Caki2 (cell line): ENCODE measurements around the gene ANXA5. TPM values are rescaled to one million over a fixed set of nuclear protein-coding genes. Genes with fewer than 3 reads are reported as not detected.
"Not testable (repeated sequence)": the region's sequence is repeated elsewhere in the genome, so short reads cannot be mapped to it uniquely, and the experiment has no call there.

Experiments used
- DNase-seq: peaks from one replicate; pipeline ENCODE4 v3.0.0-alpha.2; 2015; ENCODE audit warnings: low read depth
- in situ Hi-C: cut with HindIII; loops from 2 replicates; pipeline ENCODE4 v1.10.0; 2016; ENCODE audit warnings: low sequenced_read_pairs, low pct_unique_long_range_greater_than_20kb, mixed read lengths
- total RNA-seq: library from RNA; depleted of rRNA; stranded (reverse); fragments of >200 nt; shearing (Covaris generic); gene quantifications from 2 replicates; pipeline ENCODE4 v1.2.3, GENCODE V29; 2014; ENCODE audit warnings: low replicate concordance; rRNA removed

The ANXA5 gene
- 255 and 278 TPM in 2 replicates for total RNA-seq

- DNase-seq, result peak; percentile 84
- in situ Hi-C loops, result no loop called here
Observed at GRCh38 chr4:121696581-121697461, at the start of gene ANXA5. Gene ANXA5 (minus strand): TSS chr4:121696980. CDS start chr4:121696589, 391 bp downstream.

GRCh38 chr4:121742794-121743193, 46.0 kb upstream of the ANXA5 start:
- DNase-seq, result no peak
- in situ Hi-C loops, result no loop called here

- no peak for DNase-seq
Observed at GRCh38 chr4:121741751-121742150, 45.0 kb upstream of the ANXA5 start.

GRCh38 chr4:121740796-121741409, 44.1 kb upstream of the ANXA5 start:
- in situ Hi-C loops, result no loop called here
- DNase-seq, result no peak

More at GRCh38 chr4:121741751-121742150, 45.0 kb upstream of the ANXA5 start:
- in situ Hi-C loops, result no loop called here

- in situ Hi-C loops, result no loop called here
- DNase-seq, result no peak
Observed at GRCh38 chr4:121739575-121739974, 42.8 kb upstream of the ANXA5 start.

GRCh38 chr4:121738780-121739535, 42.2 kb upstream of the ANXA5 start:
- in situ Hi-C loops, result no loop called here
- no peak for DNase-seq

- no peak for DNase-seq
- in situ Hi-C loops, result no loop called here
Observed at GRCh38 chr4:121737846-121738554, 41.2 kb upstream of the ANXA5 start.

- peak; percentile 28 for DNase-seq
- in situ Hi-C loops, result no loop called here
Observed at GRCh38 chr4:121736735-121737351, 40.1 kb upstream of the ANXA5 start.

- DNase-seq, result no peak
- in situ Hi-C loops, result no loop called here
Observed at GRCh38 chr4:121734571-121734970, 37.8 kb upstream of the ANXA5 start.

- in situ Hi-C loops, result no loop called here
Observed at GRCh38 chr4:121733942-121734341, 37.2 kb upstream of the ANXA5 start.

GRCh38 chr4:121729753-121730152, 33.0 kb upstream of the ANXA5 start:
- DNase-seq, in situ Hi-C loops: not testable (repeated sequence)

More at GRCh38 chr4:121733942-121734341, 37.2 kb upstream of the ANXA5 start:
- no peak for DNase-seq

GRCh38 chr4:121728798-121729226, 32.0 kb upstream of the ANXA5 start:
- no peak for DNase-seq
- in situ Hi-C loops, result no loop called here

- no peak for DNase-seq
- in situ Hi-C loops, result no loop called here
Observed at GRCh38 chr4:121728066-121728465, 31.3 kb upstream of the ANXA5 start.

- DNase-seq, result peak; percentile 46
- in situ Hi-C loops, result no loop called here
Observed at GRCh38 chr4:121726642-121727268, 30.0 kb upstream of the ANXA5 start.

GRCh38 chr4:121724671-121725070, 27.9 kb upstream of the ANXA5 start:
- in situ Hi-C loops, result no loop called here
- DNase-seq, result no peak

- in situ Hi-C loops, result no loop called here
- no peak for DNase-seq
Observed at GRCh38 chr4:121721700-121722099, 24.9 kb upstream of the ANXA5 start.

- in situ Hi-C loops, result no loop called here
- DNase-seq, result no peak
Observed at GRCh38 chr4:121720109-121720508, 23.3 kb upstream of the ANXA5 start.
